HFFc6 (cell line): ENCODE data around the gene HDGFL2. TPM values are rescaled to one million over a fixed set of nuclear protein-coding genes. Genes with fewer than 3 reads are reported as not detected.

ENCODE experiments used
- DNase-seq: peaks from one replicate; pipeline ENCODE4 v3.0.0-alpha.2; 2018
- H3K27ac Mint-ChIP-seq: 2 replicates; pipeline ENCODE4 v1.8.0; 2020; ENCODE audit warnings: mild to moderate bottlenecking, mixed read lengths
- H3K27me3 Mint-ChIP-seq: 2 replicates; pipeline ENCODE4 v1.8.0; 2021; ENCODE audit warnings: mild to moderate bottlenecking, moderate library complexity, mixed read lengths; ENCODE audit not compliant: insufficient read depth
- H3K36me3 Mint-ChIP-seq: 2 replicates; pipeline ENCODE4 v1.8.0; 2021; ENCODE audit warnings: low read depth, mixed read lengths
- H3K4me1 Mint-ChIP-seq: 2 replicates; pipeline ENCODE4 v1.8.0; 2020; ENCODE audit warnings: low read depth, mixed read lengths
- H3K4me3 Mint-ChIP-seq: 2 replicates; pipeline ENCODE4 v1.8.0; 2020; ENCODE audit warnings: mild to moderate bottlenecking, moderate library complexity, mixed read lengths
- H3K9me3 Mint-ChIP-seq: 2 replicates; pipeline ENCODE4 v1.8.0; 2020; ENCODE audit warnings: mild to moderate bottlenecking, mixed read lengths
- CTCF ChIP-seq: fragments of 200-600 bp; sonication (generic); IDR thresholded peaks from 2 replicates; pipeline ENCODE4 v1.5.0; 2021; ENCODE audit warnings: antibody characterized with exemption, mild to moderate bottlenecking
- total RNA-seq, 6 experiments: library from RNA; stranded (reverse); fragmentation: NEBNext Ultra II Directional; extraction: Animal tissue kit (Norgen Biotek cat#: 25700); gene quantifications; 2 replicates in 1 of 6; 3 replicates in 5 of 6; pipeline ENCODE4 v1.2.3, GENCODE V29; 2021

The HDGFL2 gene
- total RNA-seq, 6 experiments from 2014 or later = 68.0 to 79.6 (median 74.2) TPM

- Mint-ChIP-seq H3K36me3 (peaks cover 9% of the 10 kb centered on the region; the same call in 1 of the 2 replicates), H3K4me1 (peaks cover 13% of the 10 kb centered on the region), H3K4me3 (no peak overlapping the region), H3K27me3 (peaks cover 3% of the 10 kb centered on the region; the same call in 1 of the 2 replicates), H3K9me3 (no peaks in the 10 kb centered on the region), H3K27ac (no peak overlapping the region)
- no peak for TF ChIP-seq CTCF
- no peak for DNase-seq
Observed at GRCh38 chr19:4477034-4477801, 5.1 kb downstream of the HDGFL2 start.

- H3K36me3 Mint-ChIP-seq = peaks cover 19% of the 10 kb centered on the region
- H3K4me1 Mint-ChIP-seq = no peaks in the 10 kb centered on the region
- no peak for TF ChIP-seq CTCF
- H3K27me3 Mint-ChIP-seq = peaks cover 2% of the 10 kb centered on the region; the same call in 1 of the 2 replicates
- H3K27ac Mint-ChIP-seq = no peak overlapping the region
- no peak for DNase-seq
- H3K4me3 Mint-ChIP-seq = no peak overlapping the region
- no peaks in the 10 kb centered on the region for H3K9me3 Mint-ChIP-seq
Observed at GRCh38 chr19:4482721-4483364, 10.7 kb downstream of the HDGFL2 start.

- H3K27ac Mint-ChIP-seq = no peak overlapping the region
- H3K4me1 Mint-ChIP-seq = no peaks in the 10 kb centered on the region
- no peaks in the 10 kb centered on the region for H3K9me3 Mint-ChIP-seq
- no peak overlapping the region for H3K4me3 Mint-ChIP-seq
- TF ChIP-seq CTCF = no peak
- no peak for DNase-seq
- peaks cover 2% of the 10 kb centered on the region; the same call in 1 of the 2 replicates for H3K27me3 Mint-ChIP-seq
- H3K36me3 Mint-ChIP-seq = peaks cover 20% of the 10 kb centered on the region
Observed at GRCh38 chr19:4483385-4483784, 11.3 kb downstream of the HDGFL2 start.

- H3K4me1 Mint-ChIP-seq = no peaks in the 10 kb centered on the region
- H3K36me3 Mint-ChIP-seq = peaks cover 36% of the 10 kb centered on the region
- TF ChIP-seq CTCF = no peak
- H3K4me3 Mint-ChIP-seq = no peak overlapping the region
- peaks cover 2% of the 10 kb centered on the region; the same call in 1 of the 2 replicates for H3K27me3 Mint-ChIP-seq
- no peak overlapping the region for H3K27ac Mint-ChIP-seq
- H3K9me3 Mint-ChIP-seq = no peaks in the 10 kb centered on the region
- no peak for DNase-seq
Observed at GRCh38 chr19:4487572-4487971, 15.5 kb downstream of the HDGFL2 start.

- Mint-ChIP-seq H3K36me3 (peaks cover 33% of the 10 kb centered on the region), H3K27me3 (peaks cover under 1% of the 10 kb centered on the region; the same call in 1 of the 2 replicates)
- no peak for TF ChIP-seq CTCF
Observed at GRCh38 chr19:4488496-4488895, 16.4 kb downstream of the HDGFL2 start.

More at GRCh38 chr19:4488496-4488895, 16.4 kb downstream of the HDGFL2 start:
- H3K27ac Mint-ChIP-seq = no peak overlapping the region
- H3K4me3 Mint-ChIP-seq = no peak overlapping the region
- H3K9me3 Mint-ChIP-seq = no peaks in the 10 kb centered on the region
- H3K4me1 Mint-ChIP-seq = no peaks in the 10 kb centered on the region
- DNase-seq = no peak
